CD8-positive, alpha-beta memory T cell (primary cell): ENCODE data around the gene MYT1. TPM values are rescaled to one million over a fixed set of nuclear protein-coding genes. Genes with fewer than 3 reads are reported as not detected.

Source experiments
- polyA plus RNA-seq: library from polyadenylated mRNA; unstranded; fragments of 300-500 nt; fragmentation: Illumina TruSeq; gene quantifications from one replicate; pipeline ENCODE4 v1.2.3, GENCODE V29; 2021
- total RNA-seq, 2 experiments: library from RNA; stranded (reverse); gene quantifications; one replicate each; pipeline ENCODE4 v1.2.3, GENCODE V29; 2021

MYT1 gene
- total and polyA plus RNA-seq, 3 experiments from 2014 or later = 0.07 TPM; not detected in 2

Other genes with a start within 250 kb of the MYT1 start
- 10 to 100 TPM; 35.7 to 36.2 TPM for gene UCKL1, start 208.0 kb upstream of the MYT1 start, total RNA-seq
- 34.5 TPM for gene UCKL1, start 208.0 kb upstream of the MYT1 start, polyA plus RNA-seq
- gene ZNF512B, start 194.5 kb upstream of the MYT1 start, total RNA-seq = 10 to 100 TPM; 11.5 to 12.1 TPM
- gene ZNF512B, start 194.5 kb upstream of the MYT1 start, polyA plus RNA-seq = 1.0 TPM
- gene SAMD10, start 184.8 kb upstream of the MYT1 start, total RNA-seq = 10 to 100 TPM; 19.3 to 24.5 TPM
- gene SAMD10, start 184.8 kb upstream of the MYT1 start, polyA plus RNA-seq = 15.6 TPM
- gene PRPF6, start 183.3 kb upstream of the MYT1 start, total RNA-seq = 10 to 100 TPM; 76.2 to 78.3 TPM
- gene PRPF6, start 183.3 kb upstream of the MYT1 start, polyA plus RNA-seq = 97.1 TPM
- 1 to 10 TPM; 2.4 to 2.7 TPM for gene C20orf204, start 128.3 kb upstream of the MYT1 start, total RNA-seq
- 0.40 TPM for gene C20orf204, start 128.3 kb upstream of the MYT1 start, polyA plus RNA-seq
- not detected for gene SOX18, start 114.8 kb upstream of the MYT1 start, total RNA-seq
- not detected for gene SOX18, start 114.8 kb upstream of the MYT1 start, polyA plus RNA-seq
- 10 to 100 TPM; 24.2 to 24.5 TPM for gene TCEA2, start 101.3 kb upstream of the MYT1 start, total RNA-seq
- 30.9 TPM for gene TCEA2, start 101.3 kb upstream of the MYT1 start, polyA plus RNA-seq
- 10 to 100 TPM; 35.3 to 36.9 TPM for gene RGS19, start 84.9 kb upstream of the MYT1 start, total RNA-seq
- 120 TPM for gene RGS19, start 84.9 kb upstream of the MYT1 start, polyA plus RNA-seq
- gene OPRL1, start 84.4 kb upstream of the MYT1 start, total RNA-seq = under 1 TPM; 0.38 to 0.44 TPM
- 0.49 TPM for gene OPRL1, start 84.4 kb upstream of the MYT1 start, polyA plus RNA-seq
- gene LKAAEAR1, start 80.1 kb upstream of the MYT1 start, total RNA-seq = under 1 TPM; 0.29 to 0.39 TPM
- 1.2 TPM for gene LKAAEAR1, start 80.1 kb upstream of the MYT1 start, polyA plus RNA-seq
- gene NPBWR2, start 56.9 kb upstream of the MYT1 start, total RNA-seq = not detected
- gene NPBWR2, start 56.9 kb upstream of the MYT1 start, polyA plus RNA-seq = not detected
- gene PCMTD2, start 91.3 kb downstream of the MYT1 start, total RNA-seq = 10 to 100 TPM; 36.8 to 37.4 TPM
- 58.8 TPM for gene PCMTD2, start 91.3 kb downstream of the MYT1 start, polyA plus RNA-seq